K562 (cell line): ENCODE results near the gene TPCN1. TPM values are rescaled to one million over a fixed set of nuclear protein-coding genes. Genes with fewer than 3 reads are reported as not detected.

Source experiments
- ATF7 ChIP-seq: fragments of 450-650 bp; IDR thresholded peaks from 2 replicates; pipeline ENCODE4 v1.7.1; 2014; ENCODE audit warnings: mild to moderate bottlenecking, moderate library complexity
- CHD2 ChIP-seq: IDR thresholded peaks from 2 replicates; pipeline ENCODE4 v1.6.1; 2011; ENCODE audit warnings: low read depth, low read length
- CTBP1 ChIP-seq: fragments of 450-650 bp; IDR thresholded peaks from 2 replicates; pipeline ENCODE4 v1.6.1; 2016; ENCODE audit warnings: borderline replicate concordance
- ETS1 ChIP-seq: conservative IDR thresholded peaks from 2 replicates; pipeline ENCODE4 v1.6.1; 2011; ENCODE audit warnings: low read depth, mild to moderate bottlenecking, low read length; ENCODE audit not compliant: control insufficient read depth
- EWSR1 ChIP-seq: fragments of 450-650 bp; IDR thresholded peaks from 2 replicates; pipeline ENCODE4 v1.6.1; 2018; ENCODE audit warnings: borderline replicate concordance, mild to moderate bottlenecking, low read depth, moderate library complexity; ENCODE audit not compliant: partially characterized antibody
- MBD2 ChIP-seq: sonication (generic); IDR thresholded peaks from 2 replicates; pipeline ENCODE4 v1.6.1; 2016; ENCODE audit warnings: low read depth, borderline replicate concordance
- MYC ChIP-seq, 2 experiments: fragments of 250-450 bp in 1 of 2; sonication (Bioruptor Pico) in 1 of 2; IDR thresholded peaks; 2 replicates each; pipeline versions ENCODE4 v1.5.1 to v1.6.1; 2012 to 2021; ENCODE audit warnings: low read depth in 2 of 2, borderline replicate concordance in 1 of 2, improper control_type of control experiment in 1 of 2, low read length in 1 of 2, mild to moderate bottlenecking in 1 of 2, moderate library complexity in 1 of 2
- POLR2A ChIP-seq: fragments of 450-650 bp; conservative IDR thresholded peaks from 2 replicates; pipeline ENCODE4 v1.6.1; 2016
- TAL1 ChIP-seq: fragments of 450-650 bp; IDR thresholded peaks from 2 replicates; pipeline ENCODE4 v1.6.1; 2016; ENCODE audit warnings: mild to moderate bottlenecking
- TCF3 ChIP-seq: sonication (generic); formaldehyde crosslinking; IDR thresholded peaks from 2 replicates; pipeline ENCODE4 v1.4.0; 2020; ENCODE audit warnings: mild to moderate bottlenecking, missing genetic modification reagents
- TFAP4 ChIP-seq: sonication (generic); formaldehyde crosslinking; IDR thresholded peaks from 2 replicates; pipeline ENCODE4 v1.8.0; 2022; ENCODE audit warnings: missing genetic modification reagents, mild to moderate bottlenecking, moderate library complexity, borderline replicate concordance
- ZBTB5 ChIP-seq: fragments of 450-650 bp; IDR thresholded peaks from 2 replicates; pipeline ENCODE4 v1.6.1; 2017; ENCODE audit warnings: antibody characterized with exemption
- ZNF589 ChIP-seq: fragments of 200-800 bp; sonication (Bioruptor generic); IDR thresholded peaks from 2 replicates; pipeline ENCODE4 v1.6.1; 2016; ENCODE audit warnings: low read depth, missing genetic modification characterization, missing compliant biosample characterization
- ZNF668 ChIP-seq: fragments of 250-450 bp; sonication (Bioruptor Pico); IDR thresholded peaks from 2 replicates; pipeline ENCODE4 v1.8.0; 2022; ENCODE audit warnings: mild to moderate bottlenecking, inconsistent platforms
- polyA plus RNA-seq, 8 experiments: library from polyadenylated mRNA; depleted of rRNA in 4 of 8; stranded (reverse) in 5 of 8; unstranded in 3 of 8; fragments of >200 nt; fragmentation: Nextera tagmentation in 2 of 8; fragmentation: Illumina TruSeq in 1 of 8; extraction: Ambion mirVana in 2 of 8; extraction: Trizol in 1 of 8; gene quantifications; 2 replicates each; pipeline versions ENCODE4 v1.2.1 to v1.2.3, GENCODE V29; 2011 to 2014; ENCODE audit warnings: inconsistent platforms in 1 of 8, missing spikeins in 1 of 8
- total RNA-seq, 7 experiments: library from RNA; depleted of rRNA in 6 of 7; stranded (reverse); fragments of >200 nt in 6 of 7; fragmentation: Illumina TruSeq in 2 of 7; extraction: Trizol in 2 of 7; gene quantifications; 2 replicates each; pipeline versions ENCODE4 v1.2.1 to v1.2.3, GENCODE V29; 2011 to 2021; ENCODE audit warnings: low replicate concordance in 1 of 7

The TPCN1 gene
- total and polyA plus RNA-seq, 9 of the 15 experiments (the other 6 are each of a cell fraction or from before 2014, with no cell fraction given): 0.80 to 23.8 (median 7.4) TPM

DNA sequence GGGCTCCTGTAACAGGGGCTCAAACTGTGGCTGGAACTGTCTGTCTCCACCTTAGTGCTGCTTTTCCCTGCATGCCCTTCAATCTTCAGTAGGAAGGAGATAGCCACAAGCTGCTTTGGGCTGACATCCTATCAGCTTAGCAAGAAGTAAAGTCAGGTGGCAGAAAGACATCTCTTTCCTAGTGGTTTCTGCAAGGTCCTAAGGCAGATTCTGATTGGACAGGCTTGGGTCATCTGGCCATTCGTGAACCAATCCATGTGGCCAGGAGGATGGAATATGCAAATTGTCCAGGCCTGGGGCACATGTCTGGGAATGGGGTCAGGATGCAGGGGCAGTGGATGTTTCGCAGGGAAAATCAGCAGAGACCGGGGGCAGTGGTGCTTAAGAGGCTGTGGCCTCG is 30.5 kb upstream of the TPCN1 start (continued):
- TF ChIP-seq CTBP1: peak; percentile 41; the same call in 1 of the 2 replicates
- no peak for TF ChIP-seq ZNF668 (CRISPR knock-in tag)
- peak; percentile 60; the same call in 1 of the 2 replicates for TF ChIP-seq MBD2
- no peak for TF ChIP-seq EWSR1
- TF ChIP-seq ZBTB5: no peak
- no peak; the same call in 1 of the 2 replicates for TF ChIP-seq TAL1
- TF ChIP-seq ATF7: no peak
- peak; percentile 56; the same call in 1 of the 2 replicates for TF ChIP-seq CHD2
- TF ChIP-seq ETS1: no peak
- TF ChIP-seq TCF3 (CRISPR knock-in tag): peak; percentile 57
- 0 out of 2 replicates have a peak, but pooled peaks have one; percentile 44 for TF ChIP-seq MYC (IDR thresholded peaks at IDR 0.05; ENCODE audit: low read depth, low read length)
- TF ChIP-seq MYC (CRISPR knock-in tag; IDR thresholded peaks at IDR 0.05; ENCODE audit: borderline replicate concordance, low read depth): no peak
- TF ChIP-seq TFAP4 (CRISPR knock-in tag): peak; percentile 74
- no peak for TF ChIP-seq ZNF589 (CRISPR knock-in tag)
- TF ChIP-seq POLR2A: peak; percentile 9; the same call in 1 of the 2 replicates
